Right renal cortex interstitium (tissue), 3 donors: ENCODE measurements around the gene MYL1. TPM values are rescaled to one million over a fixed set of nuclear protein-coding genes. Genes with fewer than 3 reads are reported as not detected.

Source experiments
- DNase-seq, 3 donors: peaks; one replicate each; pipeline ENCODE4 v3.0.0-alpha.2; 2013; ENCODE audit warnings: low read depth in 3 of 3, low spot score in 2 of 3
- polyA plus RNA-seq, 3 donors: library from polyadenylated mRNA; unstranded; fragments of 120-200 nt; gene quantifications; one replicate each; pipeline ENCODE4 v1.2.1, GENCODE V29; 2013; ENCODE audit not compliant: insufficient read length in 3 of 3

MYL1 gene
- under 1 TPM in 1 of 3 donors, not detected in 2; 0.14 TPM for polyA plus RNA-seq

DNA sequence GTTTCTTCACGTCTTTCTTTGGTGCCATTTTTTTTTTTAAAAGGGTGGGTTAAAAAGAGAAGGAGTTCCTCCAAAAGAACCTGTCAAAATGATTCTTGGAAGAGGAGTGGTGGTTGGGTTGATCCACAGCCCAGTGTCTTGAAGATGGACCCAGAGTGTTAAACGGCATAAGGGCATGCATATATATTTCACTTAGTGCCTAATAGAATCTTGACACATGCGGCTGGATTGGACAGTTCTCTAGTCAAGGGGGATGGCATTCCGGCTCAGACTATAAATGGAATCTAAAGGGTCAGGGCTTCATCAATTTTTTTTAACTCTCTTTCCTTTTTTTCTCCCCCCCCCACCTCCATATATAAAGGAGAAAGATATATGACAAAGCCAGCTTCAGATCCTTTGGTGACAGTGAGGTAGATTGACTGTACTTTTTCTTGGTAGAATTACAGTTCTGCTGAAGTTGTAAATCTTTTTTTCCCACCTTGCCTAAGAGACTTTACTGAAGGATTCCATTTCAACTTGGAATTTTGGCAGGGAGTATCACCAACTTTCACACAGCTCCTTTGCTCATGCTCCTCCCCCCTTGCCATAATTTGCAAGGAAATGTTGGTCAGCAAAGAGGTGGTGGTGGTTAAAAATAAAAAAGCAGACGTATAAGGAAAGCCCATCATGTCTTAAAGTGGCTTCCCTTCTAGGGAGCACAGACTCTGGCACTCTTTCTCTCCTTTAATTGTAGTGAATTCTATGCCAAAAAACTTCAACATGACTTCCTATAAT is at the start of gene MYL1:
TSS of gene MYL1 (minus strand) at position 160 of the 774 bp plus-strand sequence. CDS start at position 28, 132 bp downstream.
- DNase-seq: no peak

DNA sequence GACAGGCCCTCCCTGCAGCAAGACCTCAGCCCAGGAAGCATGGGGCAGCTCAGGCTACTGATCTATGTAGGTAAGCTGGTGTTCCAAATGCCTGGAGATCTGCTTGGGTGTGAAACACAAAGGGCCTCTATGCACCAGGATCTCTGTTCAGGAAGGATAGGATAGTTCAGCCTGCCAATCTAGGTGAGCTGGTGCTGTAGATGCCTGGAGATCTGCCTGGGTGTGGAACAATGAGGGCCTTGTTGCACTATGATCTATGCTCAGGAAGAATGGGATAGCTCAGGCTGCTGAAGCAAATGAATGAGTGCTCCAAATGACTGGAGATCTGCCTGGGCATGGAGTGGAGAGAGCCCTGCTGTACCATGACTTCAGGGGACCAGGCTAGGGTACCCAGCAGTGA is 48.9 kb upstream of the MYL1 start:
- DNase-seq: no peak

DNA sequence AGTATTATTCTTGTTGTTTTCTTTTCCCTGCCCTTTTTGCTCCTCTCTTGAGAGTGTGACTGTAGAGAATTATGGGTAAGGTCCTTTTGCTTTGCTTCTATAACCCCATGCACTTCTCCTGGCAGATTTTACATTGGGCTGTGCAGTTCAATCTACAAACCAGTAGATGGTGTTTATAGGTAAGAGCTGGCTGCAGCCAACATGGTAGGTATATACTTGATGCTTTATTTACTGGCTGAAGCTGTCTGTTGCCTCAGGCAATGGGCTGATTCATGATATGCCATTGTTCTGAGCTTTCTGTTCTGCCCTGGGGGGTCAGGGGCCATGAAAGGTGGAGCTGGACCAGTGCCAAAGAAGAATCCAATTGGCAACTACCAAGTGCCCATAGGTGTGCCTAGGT is 48.3 kb upstream of the MYL1 start:
- no peak for DNase-seq

DNA sequence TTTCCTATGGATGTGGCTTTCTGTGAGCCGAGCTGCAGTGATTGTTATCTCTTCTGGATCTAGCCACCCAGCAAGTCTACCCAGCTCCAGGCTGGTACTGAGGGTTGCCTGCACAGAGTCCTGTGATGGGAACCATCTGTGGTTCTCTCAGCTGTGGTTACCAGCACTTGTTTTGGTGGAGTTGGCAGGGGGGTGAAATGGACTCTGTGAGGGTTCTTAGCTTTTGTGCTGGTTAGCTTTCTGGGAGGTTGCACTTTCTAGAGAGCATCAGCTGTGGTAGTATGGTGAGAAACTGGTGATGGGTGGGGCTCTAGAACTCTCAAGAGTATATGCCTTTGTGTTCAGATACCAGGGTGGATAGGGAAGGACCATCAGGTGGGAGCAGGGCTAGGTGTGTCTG is 45.4 kb upstream of the MYL1 start:
- DNase-seq: no peak

DNA sequence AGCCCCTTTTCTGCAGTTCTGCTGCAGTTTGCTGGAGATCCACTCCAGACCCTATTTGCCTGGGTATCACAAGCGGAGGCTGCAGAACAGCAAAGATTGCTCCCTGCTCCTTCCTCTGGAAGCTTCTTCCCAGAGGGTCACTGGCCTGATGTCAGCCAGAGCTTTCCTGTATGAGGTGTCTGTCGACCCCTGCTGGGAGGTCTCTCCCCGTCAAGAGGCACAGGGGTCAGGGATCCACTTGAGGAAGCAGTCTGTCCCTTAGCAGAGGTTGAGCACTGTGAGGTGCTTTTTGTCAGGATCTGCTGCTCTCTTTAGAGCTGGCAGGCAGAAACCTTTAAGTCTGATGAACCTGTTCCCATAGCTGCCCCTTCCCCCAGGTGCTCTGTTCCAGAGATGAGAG is 42.0 kb upstream of the MYL1 start:
- no peak for DNase-seq

DNA sequence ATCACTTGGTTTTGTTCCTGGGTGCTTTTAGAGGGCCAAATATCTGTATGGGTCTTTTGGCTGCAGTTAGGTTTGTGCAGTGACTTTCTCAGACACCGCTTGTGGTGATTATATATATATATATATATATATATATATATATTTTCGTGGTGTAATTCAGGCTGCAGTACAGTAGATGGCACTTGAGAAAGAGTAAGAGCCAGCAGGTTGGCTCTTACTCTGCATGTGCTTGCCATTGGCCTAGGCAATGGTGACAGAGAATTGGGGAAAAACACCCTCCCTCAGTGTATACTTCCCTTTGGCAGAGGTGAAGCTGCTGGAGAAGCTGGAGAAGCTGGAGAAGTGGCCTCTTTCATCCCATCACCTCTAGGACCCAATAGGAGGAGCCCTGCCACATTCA is 22.2 kb upstream of the MYL1 start:
- DNase-seq: no peak

DNA sequence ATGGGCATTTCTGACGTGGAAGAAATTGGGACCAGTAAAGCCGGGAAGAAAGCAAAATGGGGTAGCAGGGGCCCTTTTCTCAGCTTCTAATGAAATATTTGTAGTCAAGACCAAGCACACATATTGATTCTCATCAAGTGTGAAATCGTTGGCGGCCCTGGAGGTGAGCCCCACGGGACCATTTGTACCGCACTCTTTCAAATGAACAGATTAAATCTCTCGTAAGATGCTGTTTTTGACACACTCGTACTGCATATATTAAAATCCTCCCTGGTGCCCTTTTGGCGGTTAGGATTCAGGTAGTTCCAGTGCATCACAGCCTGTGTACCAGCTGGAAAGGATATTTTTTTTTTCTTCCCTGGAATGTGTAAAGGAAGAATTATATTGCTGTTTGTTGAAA is 9.9 kb upstream of the MYL1 start:
- no peak for DNase-seq

DNA sequence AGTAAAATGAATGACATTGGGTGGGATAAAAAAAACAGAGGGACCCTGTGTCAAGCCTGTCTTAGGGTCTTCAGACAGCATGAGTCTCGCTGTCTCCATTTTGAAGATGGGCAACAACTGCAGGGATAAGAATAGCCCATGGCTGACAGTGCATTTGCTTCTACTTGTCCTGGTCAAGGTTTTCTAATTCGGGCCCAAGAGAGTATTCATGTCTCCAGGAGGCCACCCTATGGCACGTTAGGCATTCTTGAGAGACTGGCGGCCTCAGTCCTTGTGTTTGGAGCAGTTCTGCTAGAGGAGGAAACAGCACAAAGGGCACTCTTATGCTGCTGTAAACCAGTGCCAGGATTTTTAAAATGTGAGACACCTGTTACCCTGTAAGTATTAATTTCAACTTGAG is 9.5 kb upstream of the MYL1 start:
- no peak for DNase-seq

DNA sequence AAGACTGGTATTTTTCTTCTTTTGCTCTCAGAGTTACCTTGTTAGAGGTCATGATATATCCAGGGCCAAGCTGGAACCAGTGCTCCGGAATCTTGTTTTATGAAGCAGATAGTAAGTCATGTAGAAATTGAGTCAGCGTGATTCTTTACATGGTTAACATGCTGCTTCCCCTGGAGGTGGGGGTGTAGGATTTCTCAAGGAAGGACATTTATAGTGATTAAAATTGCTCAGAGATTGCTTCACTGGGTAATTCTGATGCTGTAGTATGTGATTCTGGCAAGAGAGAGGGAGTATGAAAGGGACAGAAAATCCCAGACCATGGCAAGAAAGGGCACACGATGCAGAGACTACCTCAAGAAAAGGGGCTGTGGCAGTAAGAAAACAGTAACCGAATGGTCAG is 8.0 kb upstream of the MYL1 start:
- DNase-seq: no peak

DNA sequence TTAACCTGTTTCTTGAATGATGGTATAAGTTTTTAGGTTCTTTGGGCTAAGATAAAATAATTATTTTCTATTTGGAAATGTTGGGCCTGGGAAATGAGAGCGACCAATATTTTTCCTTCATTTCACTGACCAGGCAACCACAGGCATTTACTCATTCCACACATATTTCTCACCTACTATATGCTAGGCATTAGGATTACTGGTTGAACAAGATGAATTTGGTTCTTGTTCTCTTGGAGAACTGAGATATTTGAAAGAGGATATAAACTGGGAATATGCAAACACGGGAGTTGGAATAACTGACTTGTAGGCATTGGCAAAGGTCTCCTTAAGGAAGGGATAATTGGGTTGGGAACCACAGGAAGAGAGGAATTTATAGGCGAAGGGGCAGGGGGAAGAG is 3.9 kb upstream of the MYL1 start:
- DNase-seq: no peak

DNA sequence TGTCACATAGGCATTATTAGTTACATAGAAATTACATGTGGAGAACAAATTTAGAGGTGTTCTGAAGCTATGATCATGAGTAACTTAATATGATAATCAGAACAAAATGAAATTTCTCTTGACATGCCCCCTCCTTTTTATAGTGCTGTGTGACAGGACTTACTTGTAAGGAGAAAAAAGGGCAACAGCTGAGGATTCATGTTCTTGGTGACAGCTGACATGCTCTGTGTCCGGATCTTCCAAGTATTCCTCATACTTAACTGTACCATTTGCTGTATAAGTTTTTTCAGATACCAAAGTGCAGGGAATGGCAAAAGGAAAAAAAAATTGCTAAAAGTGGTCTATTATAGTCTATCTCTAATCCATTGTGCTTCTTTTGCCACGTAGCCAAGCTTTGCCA is 3.5 kb upstream of the MYL1 start:
- no peak for DNase-seq

DNA sequence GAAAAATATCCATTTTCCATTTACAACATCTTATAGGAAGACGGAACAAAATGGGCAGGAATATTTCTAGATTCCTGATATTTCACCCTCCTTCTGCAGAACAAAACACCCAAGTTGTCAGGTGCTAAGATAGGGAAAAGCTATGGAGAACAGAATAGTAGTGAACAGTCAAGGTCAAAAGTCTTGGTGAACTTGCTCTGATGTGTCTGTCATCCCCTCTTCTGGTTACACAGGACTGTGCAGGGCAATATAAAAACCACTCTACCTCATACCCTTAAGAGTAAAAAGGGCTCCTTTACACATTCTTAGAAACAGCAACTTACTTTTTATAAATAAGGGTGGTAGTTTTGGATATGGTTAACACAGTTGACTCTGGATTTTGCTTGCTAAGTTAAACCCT is 4.4 kb downstream of the MYL1 start:
- DNase-seq: no peak

DNA sequence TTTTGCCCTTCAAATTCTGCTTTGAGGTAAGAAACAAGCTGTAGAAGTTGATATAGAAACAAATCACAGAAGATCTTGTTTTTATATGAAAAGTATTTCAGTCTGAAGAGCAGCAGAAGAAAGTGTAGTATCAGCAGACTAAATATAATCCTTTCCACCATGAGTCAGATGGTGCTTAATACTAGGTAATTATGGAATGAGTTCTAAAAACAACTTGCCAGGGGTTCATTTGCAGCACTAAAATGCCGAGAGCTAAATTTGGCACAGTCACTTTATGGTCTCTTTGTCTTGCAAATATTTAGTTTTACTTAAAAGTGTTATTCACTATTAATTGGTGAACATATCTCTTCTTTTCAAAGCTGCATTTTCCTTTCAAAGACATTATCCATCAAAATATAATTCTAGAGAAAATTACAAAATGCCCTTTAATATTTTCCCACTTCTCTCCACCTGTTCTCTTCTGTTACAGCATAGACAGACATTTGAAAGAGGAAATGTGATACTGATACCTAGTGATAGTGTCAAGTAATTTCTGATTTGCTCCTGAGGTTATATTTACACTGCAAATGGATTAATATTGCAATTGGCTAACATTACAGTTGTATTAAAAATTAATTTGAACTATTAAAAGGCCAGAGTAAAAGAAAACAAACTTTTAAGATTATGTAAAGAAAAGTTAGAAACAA is 5.3 kb downstream of the MYL1 start:
- no peak for DNase-seq

DNA sequence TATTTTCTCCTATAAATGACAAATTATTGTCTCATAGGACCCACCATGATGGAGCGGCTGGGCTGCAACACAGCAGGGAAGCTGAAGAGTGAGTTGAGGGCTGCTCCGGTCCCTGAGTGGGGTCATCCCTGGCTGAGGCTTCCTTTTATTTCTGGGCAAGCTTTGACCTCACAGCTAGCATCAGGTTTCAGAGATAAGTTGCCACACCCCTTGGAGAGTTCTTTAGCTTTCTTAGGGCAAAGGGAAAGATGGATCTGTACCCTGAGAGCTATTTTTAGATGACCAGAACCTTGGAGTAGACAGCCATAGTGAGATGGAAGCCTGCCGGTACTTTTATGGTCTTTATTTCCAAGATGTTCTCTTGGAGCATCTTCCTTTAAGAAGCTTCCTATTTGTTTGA is 11.5 kb downstream of the MYL1 start:
- no peak for DNase-seq

DNA sequence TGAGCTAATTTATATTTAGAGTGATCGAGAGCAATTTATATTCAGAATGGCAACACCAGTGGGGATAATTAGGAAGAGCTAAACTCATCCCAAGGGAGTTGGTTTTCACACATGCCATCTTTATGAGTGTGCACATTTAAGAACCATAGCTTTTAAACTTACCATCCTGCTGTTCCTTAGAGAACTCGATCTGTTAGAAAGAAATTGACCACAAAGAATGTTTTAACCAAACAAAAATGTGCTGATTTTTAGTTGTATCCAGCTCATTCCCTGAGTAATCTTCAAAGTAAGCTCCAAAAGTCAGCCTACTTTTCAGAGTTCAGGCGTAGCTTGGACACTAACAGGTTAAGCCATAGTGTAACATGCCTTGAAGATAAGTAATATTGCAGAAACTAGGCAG is 12.6 kb downstream of the MYL1 start:
- no peak for DNase-seq

DNA sequence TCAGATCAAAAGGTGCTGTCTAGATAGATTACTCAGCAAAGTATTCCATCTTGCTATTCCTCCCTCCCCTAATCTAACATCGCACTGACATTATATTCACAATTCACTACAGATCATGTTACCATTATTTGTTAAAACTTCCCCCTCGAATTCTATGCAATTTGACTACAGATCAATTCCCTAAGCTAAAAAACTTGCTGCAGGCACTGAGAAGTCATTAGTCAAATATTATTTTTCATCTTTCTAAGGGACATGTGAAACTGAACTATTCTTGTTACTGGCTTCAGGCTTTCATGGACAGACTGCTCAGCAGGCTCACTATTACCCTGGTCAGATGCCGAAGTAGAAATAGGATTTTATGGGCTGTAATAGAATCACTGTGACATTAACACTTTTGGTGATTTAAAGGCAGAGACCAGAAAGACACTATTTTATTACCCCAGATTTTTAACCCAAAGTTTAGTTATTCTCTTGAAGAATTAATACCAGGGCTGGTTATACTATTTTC is 15.1 kb downstream of the MYL1 start:
- no peak for DNase-seq

DNA sequence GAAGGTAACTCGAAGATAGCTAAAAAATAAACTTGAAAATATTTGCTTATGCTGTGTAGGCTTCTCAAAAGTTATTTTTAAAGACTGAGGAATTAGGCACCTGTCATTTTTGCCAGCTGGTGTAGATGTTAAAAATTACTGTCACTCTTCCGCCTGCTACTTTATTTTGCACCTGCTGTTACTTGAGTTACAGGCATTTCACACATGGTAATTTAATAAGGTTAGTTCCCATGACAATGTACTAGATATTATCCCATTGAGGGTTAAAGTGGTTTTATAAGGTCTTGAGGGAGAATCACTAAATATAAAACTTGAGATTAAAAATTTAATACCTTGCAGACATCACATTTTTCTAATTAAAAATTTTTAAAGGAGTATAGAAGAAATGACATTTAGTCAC is 26.6 kb downstream of the MYL1 start:
- DNase-seq: no peak

DNA sequence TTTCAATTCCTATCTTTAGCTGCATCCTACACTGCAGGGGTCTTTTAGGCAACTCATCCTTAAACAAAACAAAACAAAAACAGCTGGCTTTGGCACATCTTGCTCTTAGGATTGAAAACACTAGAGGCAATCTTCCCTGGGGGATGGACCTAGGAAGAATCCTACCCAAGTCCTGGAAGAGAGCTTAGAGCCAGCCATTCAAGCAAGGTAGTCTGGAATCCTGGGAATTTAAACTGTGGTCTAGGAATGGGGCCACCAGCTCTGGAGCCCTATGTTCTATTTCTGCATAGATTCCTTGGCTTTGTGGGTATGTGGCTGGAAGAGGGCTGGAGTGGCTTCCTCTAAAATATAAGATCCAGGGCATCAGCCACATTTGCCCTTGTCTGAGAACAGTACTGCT is 27.7 kb downstream of the MYL1 start:
- no peak for DNase-seq

DNA sequence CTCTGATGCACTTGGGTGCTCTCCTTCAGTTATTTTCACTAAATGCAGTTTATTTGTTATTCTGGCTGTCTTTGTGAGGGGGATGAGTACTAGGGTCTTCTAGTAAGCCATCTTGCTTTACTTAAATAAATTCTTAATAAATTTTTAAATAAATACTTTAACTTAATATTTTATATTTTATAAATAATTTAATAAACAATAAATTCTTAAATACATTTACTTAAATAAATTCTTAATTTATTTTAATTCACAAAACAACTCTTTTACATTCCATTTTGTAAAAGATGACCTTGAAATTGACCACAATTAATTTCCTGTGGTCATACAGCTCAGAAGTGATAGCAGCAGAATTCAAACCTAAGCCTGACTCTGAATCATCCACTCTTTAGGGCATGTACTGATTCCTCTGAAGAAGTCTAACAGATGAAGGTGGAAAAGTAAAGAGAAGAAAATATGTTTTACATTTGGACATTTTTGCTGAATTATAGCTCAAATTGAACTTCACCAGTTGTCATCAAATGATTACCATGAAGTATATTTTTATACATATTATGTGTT is 28.8 kb downstream of the MYL1 start:
- no peak for DNase-seq

DNA sequence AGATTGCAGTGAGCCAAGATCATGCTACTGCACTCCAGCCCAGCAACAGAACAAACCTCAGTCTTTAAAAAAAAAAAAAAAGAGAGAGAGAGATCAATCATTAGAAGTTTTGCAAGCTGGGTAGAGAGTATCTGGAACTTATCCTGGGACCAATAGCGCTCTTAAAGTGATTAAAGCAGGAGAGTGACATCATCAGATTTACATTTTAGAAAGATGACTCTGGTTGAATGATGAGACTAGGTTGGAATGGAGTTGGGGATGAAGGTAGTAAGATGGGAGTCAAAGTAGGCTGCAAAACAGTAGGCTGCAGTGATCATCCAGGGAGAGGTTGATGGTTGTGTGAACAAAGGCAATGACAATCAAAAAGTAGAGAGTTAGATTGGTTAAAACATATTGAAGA is 37.8 kb downstream of the MYL1 start:
- DNase-seq: no peak

DNA sequence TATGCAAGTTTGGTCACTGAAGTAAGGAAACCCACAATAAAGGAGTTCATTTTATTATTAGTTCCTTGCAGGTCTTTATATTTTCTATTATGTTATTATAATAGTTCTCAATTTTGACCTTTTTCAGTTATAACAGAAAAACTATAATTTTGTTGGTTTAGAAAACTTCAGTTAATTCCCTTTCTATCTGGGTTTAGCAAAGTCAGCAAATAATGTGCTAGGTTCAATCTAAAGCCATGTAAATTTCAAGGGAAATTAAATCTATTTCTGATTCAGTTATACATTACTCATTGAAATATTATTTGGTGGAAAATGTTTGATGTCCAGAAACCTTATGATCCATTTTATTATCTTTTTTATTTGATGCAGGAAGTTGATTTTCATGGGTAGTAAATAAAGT is 43.7 kb downstream of the MYL1 start:
- DNase-seq: no peak

DNA sequence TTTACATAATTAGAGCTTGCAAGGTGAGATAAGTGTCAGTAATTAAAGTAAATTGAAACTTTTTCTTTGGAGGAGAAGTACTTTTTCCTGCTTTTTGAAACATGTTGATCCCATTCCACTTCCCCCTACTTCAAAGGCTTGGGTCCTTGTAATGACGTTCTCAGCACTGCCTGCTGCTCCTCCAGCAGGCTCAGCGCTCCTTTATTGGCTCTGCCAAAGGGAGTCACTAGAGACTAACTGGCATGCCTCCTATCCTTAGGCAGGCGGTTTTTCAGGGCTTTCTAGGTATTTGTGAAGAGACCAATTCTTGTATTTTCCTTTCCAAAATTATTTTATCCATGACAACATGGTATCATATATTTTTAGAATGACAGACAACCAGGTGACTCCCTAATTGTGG is 45.8 kb downstream of the MYL1 start:
- DNase-seq: no peak
